ENCODE measurements around the gene MAP4K2.

The MAP4K2 gene

DNA sequence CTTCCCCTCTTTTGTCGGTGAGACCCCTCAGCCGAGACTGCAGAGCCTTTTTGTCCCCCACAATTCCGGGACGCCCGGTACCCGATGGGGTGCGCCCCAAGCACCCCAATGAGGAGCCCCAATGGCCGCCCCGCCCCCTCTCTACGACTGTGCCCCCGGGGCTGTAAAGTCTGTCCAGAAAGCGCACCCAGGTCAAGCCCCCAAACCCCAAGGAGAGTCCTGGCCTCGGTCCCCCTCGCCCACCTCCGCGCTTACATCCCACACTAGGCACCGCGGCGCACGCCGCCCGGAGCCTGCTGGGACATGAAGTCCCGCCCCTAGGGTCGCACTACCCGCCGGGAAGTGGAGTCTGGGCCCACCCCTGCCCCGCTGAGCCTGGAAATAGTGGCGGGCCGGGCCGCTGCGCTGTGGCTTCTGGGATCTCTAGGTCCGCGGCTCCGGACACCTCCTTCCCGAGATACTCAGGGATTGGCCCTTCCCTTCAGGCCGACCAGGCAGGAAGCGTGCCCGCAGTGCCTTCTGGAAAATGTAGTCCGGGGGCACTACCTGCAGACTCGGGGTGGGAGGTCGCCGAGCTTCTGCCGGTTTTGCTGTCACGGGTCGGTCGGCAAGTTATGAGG is 7.4 kb upstream of the MAP4K2 start, which contains the start of gene MEN1:
TSS of gene MEN1 (minus strand) at position 281 of the 620 bp plus-strand sequence. CDS start 442 bp downstream, outside the sequence.
- Mint-ChIP-seq H3K4me1 (ENCODE audit: low read depth) (peaks cover 32% of the 10 kb centered on the region), H3K9me3 (no peaks in the 10 kb centered on the region), H3K27ac (peak within 1 kb of the TSS; percentile 83), H3K36me3 (ENCODE audit: low read depth) (peaks cover 41% of the 10 kb centered on the region), H3K27me3 (peaks cover 1% of the 10 kb centered on the region), H3K4me3 (peak within 1 kb of the TSS; percentile 99)
- intact Hi-C loops (cut with micrococcal nuclease): loop anchor here (2.0 kb wide), 1 partner anchor 30 kb away; no protein-coding TSS in a partner anchor

DNA sequence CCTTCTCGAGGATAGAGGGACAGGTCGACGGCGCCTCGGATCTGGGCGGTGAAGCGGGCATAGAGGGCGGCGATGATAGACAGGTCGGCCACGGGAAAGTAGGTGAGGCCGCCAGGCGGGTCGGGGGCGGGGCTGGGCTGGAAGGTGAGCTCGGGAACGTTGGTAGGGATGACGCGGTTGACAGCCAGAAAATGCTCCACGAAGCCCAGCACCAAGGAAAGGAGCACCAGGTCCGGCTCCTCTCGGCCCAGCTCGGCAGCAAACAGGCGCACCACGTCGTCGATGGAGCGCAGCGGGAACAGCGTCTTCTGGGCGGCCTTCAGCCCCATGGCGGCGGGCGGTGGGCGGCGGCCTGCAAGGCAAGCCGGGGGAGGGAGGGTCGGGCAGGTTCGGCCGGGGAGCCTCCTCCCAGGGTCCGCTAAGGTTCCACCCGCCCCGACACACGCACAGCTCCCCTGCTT is 6.8 kb upstream of the MAP4K2 start:
- Mint-ChIP-seq H3K4me1 (ENCODE audit: low read depth) (peaks cover 32% of the 10 kb centered on the region), H3K27me3 (peaks cover 1% of the 10 kb centered on the region), H3K9me3 (no peaks in the 10 kb centered on the region), H3K4me3 (peak overlapping the region; percentile 99), H3K27ac (peak overlapping the region; percentile 83), H3K36me3 (ENCODE audit: low read depth) (peaks cover 46% of the 10 kb centered on the region)
- intact Hi-C loops (cut with micrococcal nuclease): loop anchor here (2.0 kb wide), 1 partner anchor 29 kb away; no protein-coding TSS in a partner anchor

DNA sequence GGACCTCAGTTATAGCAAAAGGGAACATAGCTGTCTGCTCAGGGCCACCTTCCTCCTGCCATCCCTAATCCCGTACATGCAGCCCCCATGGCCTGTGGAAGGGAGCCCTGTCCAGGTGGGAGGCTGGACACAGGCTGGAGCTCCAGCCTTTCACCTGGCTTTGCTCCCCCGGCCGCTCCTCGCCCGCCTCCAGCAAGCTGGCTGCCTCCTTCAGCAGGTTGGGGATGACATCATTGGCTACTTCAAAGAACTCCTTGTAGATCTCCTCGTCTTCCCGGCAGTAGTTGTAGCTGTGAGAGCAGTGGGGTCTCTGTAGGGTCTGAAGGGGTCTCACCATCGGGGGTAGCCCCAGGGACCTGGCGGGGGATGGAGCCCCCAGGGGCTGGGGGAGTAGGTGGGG is 2.5 kb upstream of the MAP4K2 start:
- no peak overlapping the region for H3K4me3 Mint-ChIP-seq
- H3K9me3 Mint-ChIP-seq: no peaks in the 10 kb centered on the region
- peaks cover 48% of the 10 kb centered on the region for H3K36me3 Mint-ChIP-seq (ENCODE audit: low read depth)
- H3K27me3 Mint-ChIP-seq: peaks cover 1% of the 10 kb centered on the region
- intact Hi-C loops (cut with micrococcal nuclease): no loop called here
- H3K4me1 Mint-ChIP-seq (ENCODE audit: low read depth): peaks cover 52% of the 10 kb centered on the region
- no peak overlapping the region for H3K27ac Mint-ChIP-seq

DNA sequence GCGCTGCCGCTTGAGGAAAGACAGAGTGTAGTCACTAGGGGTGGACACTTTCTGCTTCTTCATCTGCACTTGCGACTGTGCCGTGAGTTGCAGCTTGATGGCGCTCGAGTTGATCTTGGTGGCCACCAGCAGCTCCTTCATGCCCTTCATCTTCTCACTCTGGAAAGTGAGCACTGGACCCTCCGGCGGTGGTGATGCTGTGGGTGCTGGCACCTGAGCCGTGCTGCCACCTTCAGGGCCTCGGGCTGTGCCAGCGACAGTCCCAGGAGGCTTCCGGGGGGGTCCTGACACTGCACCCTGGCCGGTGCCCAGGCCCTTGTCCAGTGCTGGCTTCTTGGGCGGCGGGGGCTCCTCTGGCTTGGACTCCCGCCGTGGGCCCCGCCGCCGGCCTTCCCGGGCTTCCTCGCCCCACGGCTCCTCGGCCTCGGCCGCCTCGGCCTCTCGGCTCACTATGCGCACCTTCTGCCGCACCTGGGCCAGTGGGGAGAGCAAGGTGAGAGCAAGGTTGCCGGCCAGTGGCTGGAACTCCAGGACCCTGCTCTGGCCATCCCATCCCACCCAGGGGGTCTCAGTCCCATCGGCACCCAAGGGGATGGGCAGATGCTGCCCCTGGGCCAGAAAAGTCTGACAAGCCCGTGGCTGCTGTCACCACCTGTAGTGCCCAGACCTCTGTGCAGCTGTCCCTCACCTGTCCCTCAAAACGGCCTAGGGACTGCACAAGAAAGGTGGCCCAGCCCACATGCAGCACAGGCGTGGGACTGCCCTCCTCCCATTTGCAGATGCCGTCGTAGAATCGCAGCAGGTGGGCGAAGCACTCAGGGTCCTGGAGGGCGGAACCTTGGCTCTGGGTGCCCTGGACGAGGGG is 1.6 kb upstream of the MAP4K2 start:
- peaks cover 43% of the 10 kb centered on the region for H3K4me1 Mint-ChIP-seq (ENCODE audit: low read depth)
- intact Hi-C loops (cut with micrococcal nuclease): no loop called here

DNA sequence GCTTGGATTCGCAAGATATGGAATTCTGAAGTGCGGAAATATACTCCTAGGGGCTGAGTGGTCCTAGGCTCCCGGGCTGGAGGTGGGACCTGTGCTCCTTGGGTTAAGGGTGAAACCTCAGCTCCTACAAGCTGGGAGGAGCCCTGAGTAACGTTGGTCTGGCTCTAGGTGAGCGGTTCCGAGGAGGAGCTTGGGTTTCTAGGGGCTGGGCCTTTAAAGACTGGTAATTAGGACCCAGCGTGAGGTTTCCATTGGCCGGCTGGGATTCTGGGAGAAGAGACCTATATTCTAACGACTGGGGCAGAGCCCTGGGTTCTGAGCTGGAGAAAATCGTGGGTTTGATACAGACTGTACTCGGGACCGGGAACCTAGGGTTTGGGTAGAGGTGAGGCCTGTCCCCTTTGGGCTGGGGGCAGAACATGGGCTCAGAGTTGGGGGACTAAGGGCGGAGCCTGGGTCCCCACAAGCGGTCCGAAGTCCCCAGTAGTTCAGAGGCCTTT is 882 bp upstream of the MAP4K2 start:
- Mint-ChIP-seq H3K4me1 (ENCODE audit: low read depth) (peaks cover 39% of the 10 kb centered on the region), H3K4me3 (peak overlapping the region; percentile 77), H3K27ac (peak overlapping the region; percentile 77), H3K27me3 (no peaks in the 10 kb centered on the region), H3K9me3 (no peaks in the 10 kb centered on the region), H3K36me3 (ENCODE audit: low read depth) (peaks cover 57% of the 10 kb centered on the region)
- intact Hi-C loops (cut with micrococcal nuclease): loop anchor here (1.0 kb wide), 1 partner anchor 26 kb away; the partner anchor contains the start of gene SF1

More for the DNA sequence above, 1.6 kb upstream of the MAP4K2 start:
- peaks cover 51% of the 10 kb centered on the region for H3K36me3 Mint-ChIP-seq (ENCODE audit: low read depth)
- H3K9me3 Mint-ChIP-seq: no peaks in the 10 kb centered on the region
- H3K27ac Mint-ChIP-seq: no peak overlapping the region
- no peak overlapping the region for H3K4me3 Mint-ChIP-seq
- H3K27me3 Mint-ChIP-seq: peaks cover under 1% of the 10 kb centered on the region

DNA sequence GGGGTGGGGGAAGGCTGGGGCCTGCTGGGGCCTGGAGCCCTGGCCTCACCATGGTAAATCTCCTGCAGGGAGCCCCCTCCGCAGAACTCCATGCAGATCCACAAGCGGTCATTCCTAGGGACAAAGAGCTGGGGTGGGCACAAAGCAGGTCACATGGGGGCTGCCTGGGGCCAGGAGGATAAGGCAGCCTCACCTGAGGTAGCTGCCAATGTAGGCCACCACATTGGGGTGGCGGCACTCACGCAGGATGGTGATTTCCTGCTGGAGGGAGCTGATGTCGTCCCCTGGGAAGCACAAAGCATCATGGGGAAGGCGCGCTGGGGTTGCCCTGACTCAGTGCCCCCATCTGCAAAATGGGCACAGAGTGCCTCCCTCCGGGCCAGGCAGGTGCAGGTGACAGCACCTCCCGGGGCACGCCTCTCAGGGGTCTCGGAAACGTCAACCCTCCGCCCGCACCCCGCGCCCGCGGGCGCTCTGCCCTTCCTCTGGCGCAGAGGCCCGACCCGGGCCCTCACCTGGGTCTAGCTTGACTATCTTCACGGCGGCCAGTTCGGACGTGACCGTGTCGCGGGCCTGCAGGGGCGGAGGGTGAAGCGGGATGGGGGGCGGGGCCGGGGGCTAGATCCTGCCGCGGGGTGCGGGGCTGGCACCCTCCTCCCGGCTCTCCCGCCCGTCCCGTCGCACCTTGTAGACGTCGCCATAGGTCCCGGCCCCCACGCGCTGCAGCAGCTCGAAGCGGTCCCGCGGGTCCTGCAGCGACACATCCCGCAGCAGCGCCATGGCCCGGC is 450 bp downstream of the MAP4K2 start:
- peaks cover 36% of the 10 kb centered on the region for H3K4me1 Mint-ChIP-seq (ENCODE audit: low read depth)
- peak overlapping the region; percentile 70 for H3K27ac Mint-ChIP-seq
- peak overlapping the region; percentile 58 for H3K4me3 Mint-ChIP-seq
- intact Hi-C loops (cut with micrococcal nuclease): loop anchor here (1.0 kb wide), 1 partner anchor 24 kb away; the partner anchor contains the start of gene SF1
- no peaks in the 10 kb centered on the region for H3K27me3 Mint-ChIP-seq
- H3K9me3 Mint-ChIP-seq: no peaks in the 10 kb centered on the region
- H3K36me3 Mint-ChIP-seq (ENCODE audit: low read depth): peaks cover 51% of the 10 kb centered on the region

DNA sequence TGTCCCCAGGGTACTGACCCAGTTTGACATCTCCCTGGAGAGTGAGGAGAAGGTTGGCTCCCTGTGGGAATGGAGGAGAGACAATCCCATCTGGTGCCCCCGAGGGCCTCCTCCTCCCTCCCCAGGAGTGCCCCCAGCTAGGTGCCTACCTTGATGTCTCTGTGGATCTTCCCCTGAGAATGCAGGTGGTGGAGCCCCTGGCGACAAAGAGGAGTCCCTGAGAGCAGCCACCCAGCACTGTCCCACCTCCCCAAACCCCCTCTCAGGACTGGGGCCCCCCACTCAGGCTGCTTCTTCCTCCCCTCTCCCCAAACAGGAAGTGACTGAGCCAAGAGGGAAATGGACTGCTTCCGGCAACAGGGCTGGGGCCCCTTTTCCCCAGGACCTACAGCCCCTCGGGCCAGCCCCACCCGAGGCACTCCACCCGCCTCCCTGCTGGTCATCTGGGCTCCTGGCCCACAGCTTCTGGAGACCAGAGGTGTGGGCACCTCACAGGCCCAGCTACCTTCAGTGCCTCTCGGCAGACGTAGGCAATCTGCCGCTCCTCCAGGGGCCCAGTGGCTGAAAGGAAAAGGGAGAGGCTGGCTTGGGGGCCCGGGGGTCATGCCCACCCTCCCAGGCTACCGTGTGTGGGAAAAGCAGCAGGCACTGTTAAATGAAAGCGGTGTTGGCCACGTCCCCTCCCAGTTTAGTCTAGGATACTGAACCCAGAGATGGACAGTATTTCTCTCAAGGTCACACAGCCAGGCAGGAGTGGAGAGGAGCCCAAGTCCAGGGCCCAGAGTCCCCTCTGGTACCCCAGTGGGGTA is 1.2 kb downstream of the MAP4K2 start:
- H3K9me3 Mint-ChIP-seq: no peaks in the 10 kb centered on the region
- peak overlapping the region; percentile 58 for H3K4me3 Mint-ChIP-seq
- peaks cover 50% of the 10 kb centered on the region for H3K36me3 Mint-ChIP-seq (ENCODE audit: low read depth)
- H3K4me1 Mint-ChIP-seq (ENCODE audit: low read depth): peaks cover 34% of the 10 kb centered on the region
- H3K27ac Mint-ChIP-seq: peak overlapping the region; percentile 70
- H3K27me3 Mint-ChIP-seq: no peaks in the 10 kb centered on the region
- intact Hi-C loops (cut with micrococcal nuclease): no loop called here

DNA sequence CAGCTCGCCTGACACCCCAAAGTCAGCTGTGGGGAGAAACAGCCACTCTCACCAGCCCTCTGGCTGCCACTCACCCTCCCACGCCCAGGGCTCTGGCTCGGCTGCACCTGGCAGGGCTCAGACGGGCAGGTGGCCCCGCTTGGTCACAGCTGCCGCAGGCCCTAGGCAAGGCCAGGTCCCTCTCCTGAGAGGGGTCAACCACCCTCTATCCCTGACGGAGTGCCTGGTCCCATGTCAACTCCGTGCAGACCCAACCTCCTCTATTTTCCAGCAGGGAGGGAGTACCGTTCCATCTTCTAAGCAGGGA is 1.9 kb downstream of the MAP4K2 start:
- no peaks in the 10 kb centered on the region for H3K9me3 Mint-ChIP-seq

DNA sequence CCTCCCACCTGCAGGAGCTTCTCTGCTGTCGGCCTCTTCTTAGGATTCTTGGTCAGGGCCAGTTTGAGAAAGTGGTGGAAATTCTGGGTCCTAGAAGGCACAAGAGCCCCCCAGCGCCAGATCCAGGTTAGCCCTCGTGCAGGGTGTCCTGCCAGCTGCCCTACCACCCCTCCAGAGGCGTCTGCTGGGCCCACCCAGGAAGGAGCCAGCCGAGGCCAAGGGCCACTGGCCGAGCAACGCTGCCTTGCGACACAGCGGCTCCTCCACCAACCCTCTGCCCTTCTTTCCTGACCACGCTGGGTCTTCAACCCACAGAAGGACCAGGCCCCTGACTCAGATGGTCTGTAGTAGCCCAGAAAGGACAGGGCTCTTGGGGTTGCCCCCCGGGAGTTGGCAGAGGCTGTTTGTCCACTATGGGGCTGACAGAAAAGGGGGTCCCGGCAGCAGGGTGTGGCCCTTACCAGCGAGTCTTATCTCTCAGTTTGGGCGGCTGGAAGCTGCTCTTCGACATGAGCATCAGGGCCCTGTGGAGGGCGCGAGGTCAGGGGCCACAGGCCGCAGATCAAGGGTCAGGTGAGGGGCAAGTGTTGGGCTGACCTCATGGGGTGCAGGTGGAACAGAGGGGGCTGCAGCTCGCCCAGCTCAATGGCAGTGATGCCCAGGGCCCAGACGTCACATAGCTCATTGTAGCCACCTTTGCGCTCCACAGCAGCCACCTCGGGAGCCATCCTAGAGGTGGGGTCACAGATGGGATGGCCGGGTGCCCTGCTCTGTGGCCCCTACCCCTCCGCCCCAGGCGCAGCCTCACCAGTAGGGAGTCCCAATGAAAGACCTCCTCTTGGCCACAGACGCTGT is 2.5 kb downstream of the MAP4K2 start:
- Mint-ChIP-seq H3K27me3 (no peaks in the 10 kb centered on the region), H3K36me3 (ENCODE audit: low read depth) (peaks cover 50% of the 10 kb centered on the region), H3K9me3 (no peaks in the 10 kb centered on the region), H3K4me1 (ENCODE audit: low read depth) (peaks cover 40% of the 10 kb centered on the region), H3K27ac (peak overlapping the region; percentile 70), H3K4me3 (no peak overlapping the region)
- intact Hi-C loops (cut with micrococcal nuclease): no loop called here

More for the DNA sequence above, 1.9 kb downstream of the MAP4K2 start:
- Mint-ChIP-seq H3K4me1 (ENCODE audit: low read depth) (peaks cover 37% of the 10 kb centered on the region), H3K36me3 (ENCODE audit: low read depth) (peaks cover 50% of the 10 kb centered on the region), H3K27me3 (no peaks in the 10 kb centered on the region), H3K27ac (peak overlapping the region; percentile 70), H3K4me3 (no peak overlapping the region)
- intact Hi-C loops (cut with micrococcal nuclease): no loop called here

DNA sequence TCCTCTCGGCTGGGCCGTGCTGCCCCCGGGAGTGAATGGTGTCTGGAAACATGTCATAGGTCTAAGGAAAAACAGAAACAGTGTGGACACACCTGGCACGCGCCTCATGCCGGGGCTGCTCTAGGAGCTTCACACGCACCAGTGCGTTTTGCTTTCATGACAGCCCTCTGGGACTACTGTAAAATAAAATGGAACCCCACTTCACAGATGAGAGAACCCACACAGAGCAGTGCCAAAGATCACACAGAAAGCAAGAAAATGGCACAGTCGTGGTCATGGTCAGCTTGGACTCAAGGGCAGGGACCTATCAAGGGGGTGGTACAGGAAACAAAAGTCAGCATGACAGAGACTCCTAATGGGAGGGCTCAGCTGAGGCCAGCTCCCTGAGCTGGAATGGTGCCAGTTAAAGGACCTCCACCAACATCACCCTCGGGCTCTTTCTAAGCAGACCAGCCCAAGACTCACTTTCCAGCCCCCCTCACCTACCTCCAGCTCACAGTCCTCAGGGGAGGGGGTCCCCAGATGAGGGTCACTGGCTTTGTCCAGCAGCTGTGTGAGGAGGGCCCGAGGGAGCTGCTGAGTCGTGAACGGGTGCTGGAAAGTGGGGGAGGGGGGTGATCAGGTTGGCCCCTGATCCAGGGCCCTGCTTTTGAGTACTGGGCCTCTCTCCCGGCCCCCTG is 3.3 kb downstream of the MAP4K2 start:
- H3K9me3 Mint-ChIP-seq: no peaks in the 10 kb centered on the region
- peaks cover 40% of the 10 kb centered on the region for H3K4me1 Mint-ChIP-seq (ENCODE audit: low read depth)
- peaks cover 46% of the 10 kb centered on the region for H3K36me3 Mint-ChIP-seq (ENCODE audit: low read depth)
- H3K27ac Mint-ChIP-seq: no peak overlapping the region
- intact Hi-C loops (cut with micrococcal nuclease): no loop called here
- H3K4me3 Mint-ChIP-seq: no peak overlapping the region
- no peaks in the 10 kb centered on the region for H3K27me3 Mint-ChIP-seq

DNA sequence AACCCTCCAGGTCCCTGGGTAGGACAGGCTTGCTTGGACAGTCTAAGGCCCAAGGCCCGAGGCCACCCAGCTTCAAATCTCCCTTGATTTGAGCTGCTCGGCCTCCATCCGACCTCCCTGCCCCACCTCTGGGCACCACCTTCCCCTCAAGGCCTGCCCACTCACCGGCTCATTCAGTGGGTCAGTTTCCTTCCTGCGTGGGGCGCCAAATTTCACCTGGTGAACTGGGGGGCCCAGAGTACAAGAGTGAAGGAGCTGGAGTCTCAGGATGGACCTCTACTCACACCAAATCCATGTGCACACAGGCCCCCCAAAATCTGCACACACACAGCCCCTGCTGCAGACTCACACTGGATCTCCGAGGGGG is 3.8 kb downstream of the MAP4K2 start:
- intact Hi-C loops (cut with micrococcal nuclease): no loop called here
- H3K36me3 Mint-ChIP-seq (ENCODE audit: low read depth): peaks cover 49% of the 10 kb centered on the region
- no peaks in the 10 kb centered on the region for H3K27me3 Mint-ChIP-seq
- H3K27ac Mint-ChIP-seq: no peak overlapping the region
- H3K4me3 Mint-ChIP-seq: no peak overlapping the region
- H3K4me1 Mint-ChIP-seq (ENCODE audit: low read depth): peaks cover 40% of the 10 kb centered on the region
- no peaks in the 10 kb centered on the region for H3K9me3 Mint-ChIP-seq
